GM12875 (cell line): ENCODE measurements around the gene GUCY1A1.

Source experiments
- H3K4me3 ChIP-seq: one replicate; pipeline ENCODE4 v1.5.1; 2011; ENCODE audit warnings: low read depth, low read length, control low read depth
- CTCF ChIP-seq: IDR thresholded peaks from 2 replicates; pipeline ENCODE4 v1.5.1; 2011; ENCODE audit warnings: low read depth, mild to moderate bottlenecking, control low read depth, inconsistent platforms, low read length, moderate library complexity, borderline replicate concordance; ENCODE audit not compliant: insufficient read depth

GUCY1A1 gene

GRCh38 chr4:155629183-155629825 lies 37.3 kb upstream of the GUCY1A1 start:
- H3K4me3 ChIP-seq = no peak overlapping the region
- TF ChIP-seq CTCF = no peak

DNA sequence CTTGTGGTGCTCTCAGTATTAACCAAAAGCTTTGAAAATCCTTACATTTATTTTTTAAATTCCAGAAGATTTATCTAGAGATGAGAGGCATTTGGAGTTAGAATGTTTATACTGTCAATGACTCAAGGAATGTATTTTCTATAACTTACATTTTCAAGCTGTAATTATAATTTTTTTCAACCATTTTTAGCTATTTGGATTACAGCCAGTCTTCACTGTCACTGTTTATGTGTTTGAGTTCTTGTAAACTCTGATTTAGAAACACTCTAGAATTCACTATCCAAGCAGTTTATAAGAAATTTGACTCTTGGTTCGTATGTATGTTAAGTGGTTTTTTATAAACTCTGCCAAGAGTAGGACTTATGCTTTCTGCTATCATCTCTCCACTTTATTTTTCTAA lies 36.7 kb upstream of the GUCY1A1 start:
- no peak overlapping the region for H3K4me3 ChIP-seq
- TF ChIP-seq CTCF = no peak

- no peak overlapping the region for H3K4me3 ChIP-seq
- TF ChIP-seq CTCF = no peak
Measured at GRCh38 chr4:155632310-155632840, 34.3 kb upstream of the GUCY1A1 start.

DNA sequence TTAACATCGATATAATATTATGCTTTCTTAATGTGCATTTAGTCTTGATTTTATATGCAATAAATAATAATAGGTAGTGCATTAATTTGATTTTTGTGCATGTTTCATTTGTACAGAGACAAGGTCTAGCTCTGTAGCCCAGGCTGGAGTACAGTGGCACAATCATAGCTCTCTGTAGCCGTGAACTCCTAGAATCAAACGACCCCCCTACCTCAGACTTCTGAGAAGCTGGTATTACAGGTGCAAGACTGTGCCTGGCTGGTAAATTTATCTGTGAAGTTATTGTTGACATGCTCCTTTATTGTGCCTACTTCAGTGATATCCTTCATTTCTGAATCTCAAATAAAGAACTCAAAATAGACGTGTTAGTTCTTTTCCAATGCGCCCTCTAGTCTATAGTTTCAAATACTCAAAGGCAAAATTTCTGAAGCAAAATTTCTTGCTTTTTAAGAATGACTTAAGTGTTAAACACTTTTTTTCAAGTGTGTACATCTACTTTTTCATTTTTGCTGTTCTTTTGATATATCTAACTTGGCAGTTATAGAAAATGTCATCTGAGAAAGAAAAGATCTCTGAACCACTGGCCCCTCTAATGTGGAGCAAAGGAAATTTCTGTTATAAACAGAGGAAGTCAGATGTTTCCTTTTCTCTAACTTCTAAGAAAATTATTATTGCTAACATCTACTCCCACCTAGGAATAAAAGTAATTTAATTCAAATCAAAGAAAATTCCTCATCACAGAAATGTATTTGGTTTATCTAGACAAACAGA lies 28.3 kb upstream of the GUCY1A1 start:
- TF ChIP-seq CTCF = no peak
- no peak overlapping the region for H3K4me3 ChIP-seq

- no peak for TF ChIP-seq CTCF
- no peak overlapping the region for H3K4me3 ChIP-seq
Measured at GRCh38 chr4:155639704-155640523, 26.7 kb upstream of the GUCY1A1 start.

DNA sequence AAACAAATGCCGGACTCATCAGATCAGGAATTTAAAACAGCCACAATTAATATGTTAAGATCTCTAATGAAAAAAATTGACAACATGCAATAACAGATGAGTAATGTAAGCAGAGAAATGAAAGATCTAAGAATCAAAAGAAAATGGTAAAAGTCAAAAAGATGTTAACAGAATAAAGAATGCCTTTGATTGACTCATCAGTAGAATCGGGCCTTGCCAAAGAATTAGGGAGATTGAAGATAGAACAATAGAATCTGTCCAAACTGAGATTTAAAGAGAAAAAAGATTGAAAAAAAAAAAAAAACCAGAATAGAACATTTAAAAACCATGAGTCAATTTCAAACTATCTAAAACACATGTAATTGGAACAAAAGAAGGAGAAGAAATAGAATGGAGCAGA lies 25.9 kb upstream of the GUCY1A1 start:
- no peak overlapping the region for H3K4me3 ChIP-seq
- TF ChIP-seq CTCF = no peak
